Smooth muscle cell of the brain vasculature (primary cell): Measurements from ENCODE around the gene HNRNPLL.
"Not testable (repeated sequence)": the region's sequence is repeated elsewhere in the genome, so short reads cannot be mapped to it uniquely, and the experiment has no call there.

ENCODE experiments used
- DNase-seq: peaks from one replicate; pipeline ENCODE4 v3.0.0-alpha.2; 2012; ENCODE audit warnings: low read depth, low spot score

The HNRNPLL gene

GRCh38 chr2:38602732-38603401 is at the start of gene HNRNPLL:
Gene HNRNPLL, minus strand, starts transcription at chr2:38602928. Its CDS starts 302 bp downstream, at chr2:38602626.
- DNase-seq: peak; percentile 92

- DNase-seq: no peak
These were observed 48.0 kb upstream of the HNRNPLL start for GRCh38 chr2:38650717-38651116.

GRCh38 chr2:38650012-38650411 is 47.3 kb upstream of the HNRNPLL start:
- DNase-seq: no peak

GRCh38 chr2:38649176-38649728 is 46.5 kb upstream of the HNRNPLL start:
- no peak for DNase-seq

GRCh38 chr2:38648107-38648761 is 45.5 kb upstream of the HNRNPLL start:
- no peak for DNase-seq

- DNase-seq: not testable (repeated sequence)
These were observed 41.2 kb upstream of the HNRNPLL start for GRCh38 chr2:38643683-38644511.

- no peak for DNase-seq
These were observed 40.4 kb upstream of the HNRNPLL start for GRCh38 chr2:38643021-38643671.

- not testable (repeated sequence) for DNase-seq
These were observed 39.8 kb upstream of the HNRNPLL start for GRCh38 chr2:38642373-38643017.

- no peak for DNase-seq
These were observed 33.3 kb upstream of the HNRNPLL start for GRCh38 chr2:38636069-38636468.

- DNase-seq: no peak
These were observed 32.4 kb upstream of the HNRNPLL start for GRCh38 chr2:38635139-38635538.

- DNase-seq: no peak
These were observed 32.0 kb upstream of the HNRNPLL start for GRCh38 chr2:38634684-38635083.

GRCh38 chr2:38633895-38634294 is 31.2 kb upstream of the HNRNPLL start:
- DNase-seq: no peak

- DNase-seq: no peak
These were observed 30.3 kb upstream of the HNRNPLL start for GRCh38 chr2:38632980-38633379.

- no peak for DNase-seq
These were observed 29.2 kb upstream of the HNRNPLL start for GRCh38 chr2:38631976-38632375.

GRCh38 chr2:38629684-38630083 is 27.0 kb upstream of the HNRNPLL start:
- no peak for DNase-seq

GRCh38 chr2:38627391-38627790 is 24.7 kb upstream of the HNRNPLL start:
- no peak for DNase-seq

GRCh38 chr2:38626326-38627035 is 23.8 kb upstream of the HNRNPLL start:
- DNase-seq: no peak

GRCh38 chr2:38622210-38622609 is 19.5 kb upstream of the HNRNPLL start:
- DNase-seq: no peak

- DNase-seq: no peak
These were observed 18.3 kb upstream of the HNRNPLL start for GRCh38 chr2:38621018-38621417.

- peak; percentile 76 for DNase-seq
These were observed 17.7 kb upstream of the HNRNPLL start for GRCh38 chr2:38620282-38620977.
